HG03558 (cell line): Measurements from ENCODE around the gene RXRB.
"Not testable (repeated sequence)": the region's sequence is repeated elsewhere in the genome, so short reads cannot be mapped to it uniquely, and the experiment has no call there.

Source experiments
- ATAC-seq: cut with Tn5 transposase; IDR thresholded peaks from one replicate; pipeline ENCODE4 v1.9.1; 2021; ENCODE audit warnings: moderate number of reproducible peaks; ENCODE audit not compliant: unreplicated experiment; ENCODE audit errors: extremely low read depth

Gene RXRB

GRCh38 chr6:33166363-33166762, 34.1 kb downstream of the RXRB start:
- no peak for ATAC-seq

DNA sequence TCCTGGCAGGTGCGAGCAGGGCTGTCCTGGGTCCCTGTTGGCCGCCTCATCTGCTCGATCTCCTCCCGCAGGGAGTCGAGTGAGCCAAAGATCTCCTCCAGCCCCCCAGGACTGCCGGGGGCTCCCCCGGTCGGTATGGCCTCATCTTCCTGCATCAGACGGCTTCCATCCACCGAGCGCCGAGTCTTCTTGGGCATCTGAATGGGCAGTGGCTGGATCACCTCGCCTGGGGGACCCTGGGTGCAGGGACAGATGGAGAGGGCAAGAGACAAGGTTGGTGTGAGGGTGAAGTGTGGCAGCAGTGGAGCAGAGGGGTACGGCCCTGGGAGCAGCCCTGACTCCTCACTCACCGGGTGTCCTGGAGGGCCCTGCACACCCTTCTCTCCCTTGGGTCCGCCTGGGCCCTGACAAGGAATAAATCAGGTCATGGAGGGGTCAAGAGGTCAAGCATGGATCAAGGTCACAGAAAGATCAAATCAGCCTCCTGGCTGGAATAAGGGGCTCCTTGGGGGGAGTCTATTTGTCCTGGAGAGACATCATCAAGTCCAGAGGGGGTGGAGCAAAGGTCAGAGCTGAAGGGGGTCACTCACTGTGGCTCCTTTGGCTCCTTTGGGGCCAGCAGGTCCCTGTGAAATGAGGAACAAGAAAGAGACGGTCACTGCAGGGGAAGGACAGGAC, 34.7 kb downstream of the RXRB start:
- no peak for ATAC-seq

GRCh38 chr6:33164665-33165373, 35.6 kb downstream of the RXRB start:
- no peak for ATAC-seq

DNA sequence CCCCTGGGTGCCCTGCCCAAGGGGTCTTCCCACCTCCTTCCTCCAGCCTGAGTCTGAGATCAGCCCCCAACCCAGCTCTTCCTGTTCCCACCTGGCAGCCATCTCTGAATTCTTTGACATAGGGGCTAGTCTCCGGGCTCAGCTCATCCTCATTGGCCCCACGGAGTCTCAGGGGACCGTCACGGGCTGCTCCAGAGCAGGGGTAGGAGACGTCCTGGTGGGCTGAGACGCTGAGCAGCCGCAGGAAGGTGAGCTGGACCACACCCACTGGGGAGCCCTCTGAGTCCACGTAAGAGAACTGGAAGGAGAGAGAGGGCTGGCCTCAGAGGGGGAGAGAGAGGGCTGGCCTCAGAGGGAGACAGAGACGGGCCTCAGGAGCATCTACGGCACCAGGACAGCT, 36.3 kb downstream of the RXRB start:
- no peak for ATAC-seq

GRCh38 chr6:33163540-33163939, 36.9 kb downstream of the RXRB start:
- ATAC-seq = no peak

GRCh38 chr6:33161354-33162331, 38.8 kb downstream of the RXRB start:
- ATAC-seq = no peak

DNA sequence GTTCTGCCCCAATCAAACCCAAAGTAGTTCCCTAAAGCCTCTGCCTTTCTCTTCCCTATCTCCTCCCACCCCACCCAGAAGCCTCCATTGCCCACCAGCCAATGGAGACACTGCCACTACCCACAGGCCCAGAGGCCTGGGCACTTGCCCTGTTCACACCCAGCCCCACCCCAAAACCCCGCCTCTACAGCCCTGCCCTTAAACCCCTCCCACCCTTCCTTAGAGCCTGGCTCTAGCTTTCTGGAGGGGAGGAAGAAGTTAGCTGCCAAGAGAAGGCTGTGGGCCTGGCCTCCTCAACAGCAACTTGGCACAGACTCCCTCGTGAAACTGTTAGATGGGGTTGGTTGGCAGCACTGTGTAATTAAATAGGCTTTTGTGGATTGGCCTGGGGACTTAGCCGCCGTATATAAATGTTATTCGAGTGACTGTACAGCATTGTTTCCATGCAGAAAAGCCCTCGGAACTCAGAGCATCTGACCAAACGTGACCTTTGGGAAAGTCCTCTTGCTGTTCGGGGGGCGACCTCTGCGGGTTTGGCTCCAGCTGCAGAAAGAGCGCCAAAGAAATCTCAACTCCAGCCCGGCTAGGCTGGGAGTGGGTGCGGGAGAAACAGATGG, 39.6 kb downstream of the RXRB start:
- ATAC-seq = no peak

DNA sequence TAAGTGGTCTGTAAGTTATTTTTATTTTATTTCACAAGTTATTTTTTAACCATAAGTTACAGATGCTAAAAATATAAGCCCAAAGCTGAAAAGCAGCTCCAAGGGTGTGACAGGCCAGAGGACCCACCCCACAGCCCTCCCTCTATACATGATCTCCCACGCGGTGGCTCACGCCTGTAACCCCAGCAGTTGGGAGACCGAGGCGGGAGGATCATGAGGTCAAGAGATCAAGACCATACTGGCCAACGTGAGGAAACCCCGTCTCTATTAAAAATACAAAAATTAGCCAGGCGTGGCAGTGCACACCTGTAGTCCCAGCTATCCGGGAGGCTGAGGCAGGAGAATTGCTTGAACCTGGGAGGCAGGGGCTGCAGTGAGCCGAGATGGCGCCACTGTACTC, 40.4 kb downstream of the RXRB start:
- no peak for ATAC-seq

- no peak for ATAC-seq
These were observed 43.5 kb downstream of the RXRB start for GRCh38 chr6:33156964-33157363.

DNA sequence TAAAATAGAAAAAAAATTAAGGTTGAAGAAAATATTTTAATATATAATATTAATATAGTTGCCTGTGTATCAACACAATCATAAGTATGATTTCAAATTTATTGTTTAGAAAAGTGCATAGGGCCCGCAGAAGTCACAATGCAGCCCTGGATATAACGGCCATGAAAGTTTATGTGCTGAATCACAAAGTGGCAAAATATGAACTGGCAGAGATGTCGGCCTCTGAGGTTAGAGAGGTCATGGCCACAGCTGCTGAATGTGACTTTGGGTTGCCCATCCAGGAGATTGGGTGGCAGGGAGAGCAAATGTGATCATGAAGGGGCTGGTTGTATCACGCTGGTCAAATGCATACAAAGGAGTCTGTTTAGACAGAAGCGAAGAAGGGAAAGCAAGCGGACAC, 43.9 kb downstream of the RXRB start:
- no peak for ATAC-seq

- ATAC-seq = no peak
These were observed 46.1 kb downstream of the RXRB start for GRCh38 chr6:33154349-33154748.

- no peak for ATAC-seq
These were observed 49.4 kb downstream of the RXRB start for GRCh38 chr6:33151050-33151449.

- not testable (repeated sequence) for ATAC-seq
These were observed 49.9 kb downstream of the RXRB start for GRCh38 chr6:33150560-33150959.

DNA sequence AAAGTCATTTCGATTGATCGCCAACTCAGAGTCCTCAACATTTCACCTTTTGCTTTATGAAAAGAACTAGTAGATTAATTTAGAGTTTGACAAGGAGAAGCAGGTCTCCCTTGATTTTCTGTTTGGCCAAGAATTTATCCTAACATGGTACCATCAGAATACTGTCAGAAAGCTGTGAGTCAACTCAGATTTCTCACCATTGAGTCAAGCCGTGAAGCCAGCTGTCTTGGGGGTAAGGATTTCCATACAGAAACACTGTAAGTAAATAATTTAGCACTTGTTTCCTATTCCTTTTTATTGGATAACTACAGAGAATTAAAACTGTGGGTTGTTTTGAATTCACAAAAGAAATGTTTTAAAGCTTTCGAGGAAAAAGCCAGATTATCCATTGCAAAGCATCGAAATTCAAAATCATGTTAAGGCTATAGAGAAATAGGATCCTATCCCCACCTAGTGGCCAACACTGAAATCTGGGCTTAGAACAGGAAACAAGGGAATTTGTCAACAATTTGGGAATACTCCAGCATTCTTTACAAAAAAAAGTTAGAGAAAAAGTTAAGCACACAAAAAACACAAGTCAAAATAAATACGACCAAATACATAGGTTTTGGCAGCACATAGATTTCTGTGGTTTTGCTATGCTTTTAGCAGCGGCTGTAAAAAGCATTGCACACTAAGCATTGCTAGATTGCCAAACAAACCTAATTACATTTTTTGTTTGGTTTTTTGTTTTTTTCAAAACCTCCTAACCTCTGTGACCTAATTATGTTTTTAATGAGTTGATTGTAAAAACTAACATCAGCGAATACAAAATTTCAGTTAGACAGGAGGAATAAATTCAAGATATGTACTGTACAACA, 52.4 kb downstream of the RXRB start:
- ATAC-seq = no peak

- no peak for ATAC-seq
These were observed 56.1 kb downstream of the RXRB start for GRCh38 chr6:33144373-33144772.
